Kidney tubule cell (primary cell): ENCODE measurements around the gene FOXN3.
"Not testable (repeated sequence)": the region's sequence is repeated elsewhere in the genome, so short reads cannot be mapped to it uniquely, and the experiment has no call there.

Experiments
- DNase-seq: peaks from one replicate; pipeline ENCODE4 v3.0.0-alpha.2; 2018; ENCODE audit warnings: low spot score

The FOXN3 gene

DNA sequence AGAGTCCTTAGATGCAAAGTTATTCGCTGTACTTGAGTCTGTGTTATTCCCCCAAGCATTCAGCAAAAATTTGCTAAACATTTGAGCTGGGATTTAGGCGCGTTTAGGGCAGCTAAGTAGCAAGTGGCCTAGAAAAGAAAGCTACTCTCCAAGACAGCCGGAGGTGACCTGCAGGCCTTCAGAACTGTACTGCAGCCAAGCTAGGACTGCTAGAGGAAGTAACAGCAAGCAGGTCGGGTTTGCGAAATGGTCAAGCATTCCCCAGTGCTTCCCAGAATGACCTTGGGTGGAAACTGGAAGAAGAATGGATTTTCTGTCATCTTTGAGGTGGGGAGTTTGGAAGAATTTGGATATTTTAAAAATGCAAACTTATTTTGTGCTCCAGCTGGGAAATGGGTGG, 287.5 kb downstream of the FOXN3 start:
- DNase-seq = no peak

DNA sequence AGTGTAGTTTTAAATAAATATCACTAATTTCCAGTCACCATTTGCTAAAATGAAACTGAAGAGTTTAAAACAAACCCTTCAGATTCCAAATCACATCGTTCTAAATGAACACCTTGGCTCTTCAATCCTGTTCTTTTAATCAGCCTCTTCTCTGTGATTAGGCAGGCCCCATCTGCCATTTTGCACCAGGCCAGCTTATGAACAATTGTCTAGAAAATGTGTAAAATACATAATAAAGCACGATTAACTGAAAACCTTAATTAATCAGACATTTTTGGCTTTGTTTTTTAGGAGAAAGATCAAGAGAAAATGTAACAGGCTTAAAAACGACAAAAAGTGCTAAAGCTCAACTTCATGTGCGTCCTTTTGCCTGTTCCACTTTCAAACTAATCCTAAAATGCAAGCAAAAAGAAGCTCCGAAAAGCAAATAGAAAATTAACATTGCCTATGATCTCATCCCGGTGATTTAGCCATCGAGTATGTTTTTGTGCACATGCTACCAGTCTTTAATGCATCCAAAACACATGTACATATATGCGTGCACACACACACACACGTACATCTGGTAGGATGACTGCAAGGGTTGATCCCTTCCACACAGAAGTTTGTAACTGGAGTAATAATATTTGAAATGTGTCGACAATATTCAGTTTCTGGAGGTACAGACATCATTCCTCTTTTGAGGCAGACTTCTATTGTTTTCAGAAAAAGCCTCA, 288.6 kb downstream of the FOXN3 start:
- DNase-seq = no peak

DNA sequence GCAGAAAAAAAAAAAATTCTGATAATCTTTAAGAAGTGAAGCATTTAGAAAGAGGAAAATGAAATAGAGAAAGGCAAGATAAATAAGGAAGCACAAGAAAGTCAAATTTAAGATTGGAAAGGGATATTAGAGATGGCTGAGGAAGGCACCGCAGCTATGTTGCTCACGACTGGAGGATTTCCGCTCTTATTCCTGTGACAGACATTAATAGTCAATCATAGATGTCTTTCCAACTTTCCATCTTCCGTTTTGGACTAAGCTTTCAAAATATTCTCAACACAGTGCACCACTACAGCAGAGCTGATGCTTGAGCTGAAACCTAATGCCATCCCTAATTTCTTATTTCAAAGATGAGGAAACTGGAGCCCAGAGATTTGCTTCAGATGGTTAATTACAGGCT, 290.6 kb downstream of the FOXN3 start:
- DNase-seq = no peak

DNA sequence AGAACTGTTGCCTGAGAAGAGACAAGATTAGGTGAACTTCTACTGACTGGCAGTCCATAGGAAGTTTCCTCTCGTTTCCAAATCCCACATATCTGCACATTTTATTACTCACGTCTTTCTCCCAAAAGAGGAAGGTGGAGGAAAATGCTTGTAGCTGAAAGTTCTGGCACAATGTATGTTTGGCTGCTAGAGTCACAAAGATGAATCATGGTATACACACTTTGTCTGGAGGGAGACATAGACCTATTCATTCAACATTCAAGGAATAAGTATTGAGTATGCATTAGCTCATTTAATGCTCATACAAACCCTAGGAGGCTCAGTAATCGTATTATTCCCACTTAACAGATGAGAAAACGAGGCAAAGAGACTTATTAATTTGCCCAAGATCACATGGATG, 291.8 kb downstream of the FOXN3 start:
- no peak for DNase-seq

DNA sequence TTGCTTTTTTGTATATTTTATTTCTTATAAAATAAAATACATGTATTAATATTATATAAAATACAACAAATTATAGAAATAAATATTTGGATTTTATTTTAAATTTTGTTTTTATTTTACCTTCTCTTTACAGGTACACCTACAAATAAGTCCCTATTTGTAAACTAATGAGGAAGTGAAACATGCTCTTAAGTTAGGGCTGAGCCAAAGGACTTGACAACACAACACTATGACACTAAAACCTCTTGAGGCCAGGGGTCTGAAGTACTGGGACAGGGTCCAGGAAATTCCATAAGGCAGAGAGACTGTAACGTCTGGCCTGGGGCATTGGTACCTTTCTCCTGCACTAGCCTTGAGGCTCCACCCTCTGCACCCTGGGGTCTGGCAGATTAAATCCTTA, 293.2 kb downstream of the FOXN3 start:
- no peak for DNase-seq

DNA sequence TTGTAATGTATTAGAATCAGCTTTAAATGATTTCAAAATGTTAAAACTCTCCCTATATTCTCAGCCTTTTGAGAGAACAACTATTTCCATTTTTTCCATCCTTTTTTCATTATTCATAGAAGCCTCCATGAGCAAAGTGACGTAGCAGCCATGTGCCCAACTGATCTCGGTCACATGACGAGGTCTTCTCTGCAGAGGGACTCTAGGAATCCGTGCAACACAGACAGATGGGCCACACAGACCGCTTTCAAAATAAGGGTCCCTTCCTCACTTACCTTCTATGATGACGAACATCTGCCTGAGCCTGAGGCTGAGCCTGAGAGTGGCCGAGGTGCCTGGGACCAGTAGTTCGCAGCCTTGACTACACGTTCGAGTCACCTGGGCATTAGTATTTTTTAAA, 293.8 kb downstream of the FOXN3 start:
- no peak for DNase-seq

DNA sequence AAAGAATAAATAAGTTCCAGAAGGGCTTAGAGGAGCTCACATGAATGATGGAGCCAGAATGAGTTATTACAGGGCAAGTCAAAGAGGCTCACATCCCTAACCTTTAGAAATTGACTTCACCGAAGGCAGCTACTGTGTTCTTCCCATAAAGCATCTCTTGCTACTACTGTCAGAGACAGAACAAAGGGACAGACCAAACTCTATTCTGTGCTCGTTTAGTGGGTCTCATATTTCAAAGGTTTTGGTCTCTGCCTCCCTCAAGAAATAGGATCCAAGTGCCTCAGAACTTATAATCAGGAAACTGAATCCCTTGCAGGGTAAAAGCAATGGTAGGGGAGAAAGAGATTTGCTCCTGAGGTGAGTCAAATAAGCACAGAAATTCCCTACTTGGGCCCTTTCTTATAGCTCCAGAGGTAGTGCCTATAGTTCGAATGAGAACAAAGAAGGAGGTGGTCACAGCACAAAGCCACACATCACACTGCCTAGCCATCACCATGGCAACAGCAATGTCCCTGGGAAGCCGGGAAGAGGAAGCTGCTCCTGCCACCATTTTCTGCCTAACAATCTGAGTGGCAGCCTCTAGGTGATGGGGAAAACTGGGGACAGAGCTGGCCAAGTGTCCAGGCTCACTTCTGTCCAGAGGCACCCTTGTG, 294.9 kb downstream of the FOXN3 start:
- DNase-seq = no peak

DNA sequence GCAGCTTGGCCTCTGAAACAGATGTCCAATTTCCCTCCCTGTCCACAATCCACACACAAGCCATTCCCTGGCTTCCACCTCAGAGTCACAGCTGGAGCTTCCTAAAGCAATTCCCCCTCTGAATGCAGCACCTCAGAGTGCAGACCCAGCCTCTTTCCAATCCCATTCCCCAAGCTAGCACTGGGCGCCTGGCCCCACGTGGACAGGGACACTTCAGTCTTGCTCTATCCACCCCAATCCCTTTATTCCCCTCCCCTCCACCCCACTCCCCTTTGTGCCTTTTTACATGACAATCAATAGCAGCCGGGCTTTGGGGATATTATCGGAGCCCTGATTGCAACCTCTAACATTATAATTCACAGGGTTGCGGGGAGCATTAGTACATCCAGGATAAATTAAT, 300.0 kb downstream of the FOXN3 start:
- no peak for DNase-seq

DNA sequence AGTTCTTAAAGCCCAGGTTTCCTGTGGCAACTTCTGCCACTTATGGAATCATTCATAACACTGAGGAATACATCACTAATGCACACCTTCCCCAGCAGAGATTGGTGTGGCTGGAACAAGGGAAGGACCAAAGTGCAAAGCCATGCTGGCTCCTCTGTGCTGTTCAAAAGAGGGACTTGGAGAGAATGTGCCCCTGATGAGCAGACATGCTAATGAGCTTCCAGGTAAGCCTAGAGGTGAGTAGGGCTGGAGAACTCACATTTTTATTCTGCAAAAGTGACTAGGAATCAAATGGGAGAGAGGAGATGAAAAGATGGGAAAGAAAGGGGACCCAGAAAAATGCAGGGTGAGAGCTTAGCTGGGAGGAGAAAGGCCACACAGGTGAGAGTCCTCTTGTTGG, 302.9 kb downstream of the FOXN3 start:
- DNase-seq = no peak

DNA sequence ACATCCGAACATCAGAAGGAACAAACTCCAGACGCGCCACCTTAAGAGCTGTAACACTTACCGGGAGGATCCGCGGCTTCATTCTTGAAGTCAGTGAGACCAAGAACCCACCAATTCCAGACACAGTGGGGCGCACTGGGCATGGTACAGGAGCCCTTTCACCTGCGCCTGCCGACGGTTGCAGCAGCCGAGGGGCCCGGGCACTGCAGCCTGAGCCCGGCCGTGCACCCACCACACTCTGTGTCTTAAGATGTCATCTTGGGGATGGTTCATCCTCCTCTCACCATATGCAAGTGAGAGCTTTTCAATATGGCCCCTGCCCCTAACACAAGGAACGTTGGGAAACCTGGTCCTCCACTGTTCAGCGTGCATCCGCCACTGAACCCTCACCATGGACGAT, 304.3 kb downstream of the FOXN3 start:
- no peak for DNase-seq

DNA sequence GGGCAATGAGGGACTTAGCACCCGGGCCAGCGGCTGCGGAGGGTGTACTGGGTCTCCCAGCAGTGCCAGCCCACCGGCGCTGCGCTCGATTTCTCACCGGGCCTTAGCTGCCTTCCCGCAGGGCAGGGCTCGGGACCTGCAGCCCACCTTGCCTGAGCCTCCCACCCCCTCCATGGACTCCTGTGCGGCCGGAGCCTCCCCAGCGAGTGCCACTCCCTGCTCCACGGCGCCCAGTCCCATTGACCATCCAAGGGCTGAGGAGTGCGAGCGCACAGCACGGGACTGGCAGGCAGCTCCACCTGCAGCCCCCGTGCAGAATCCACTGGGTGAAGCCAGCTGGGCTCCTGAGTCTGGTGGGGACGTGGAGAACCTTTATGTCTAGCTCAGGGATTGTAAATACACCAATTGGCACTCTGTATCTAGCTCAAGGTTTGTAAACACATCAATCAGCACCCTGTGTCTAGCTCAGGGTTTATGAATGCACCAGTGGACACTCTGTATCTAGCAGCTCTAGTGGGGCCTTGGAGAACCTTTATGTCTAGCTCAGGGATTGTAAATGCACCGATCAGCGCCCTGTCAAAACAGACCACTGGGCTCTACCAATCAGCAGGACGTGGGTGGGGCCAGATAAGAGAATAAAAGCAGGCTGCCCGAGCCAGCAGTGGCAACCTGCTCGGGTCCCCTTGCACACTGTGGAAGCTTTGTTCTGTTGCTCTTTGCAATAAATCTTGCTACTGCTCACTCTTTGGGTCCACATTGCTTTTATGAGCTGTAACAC, 305.1 kb downstream of the FOXN3 start:
- not testable (repeated sequence) for DNase-seq

DNA sequence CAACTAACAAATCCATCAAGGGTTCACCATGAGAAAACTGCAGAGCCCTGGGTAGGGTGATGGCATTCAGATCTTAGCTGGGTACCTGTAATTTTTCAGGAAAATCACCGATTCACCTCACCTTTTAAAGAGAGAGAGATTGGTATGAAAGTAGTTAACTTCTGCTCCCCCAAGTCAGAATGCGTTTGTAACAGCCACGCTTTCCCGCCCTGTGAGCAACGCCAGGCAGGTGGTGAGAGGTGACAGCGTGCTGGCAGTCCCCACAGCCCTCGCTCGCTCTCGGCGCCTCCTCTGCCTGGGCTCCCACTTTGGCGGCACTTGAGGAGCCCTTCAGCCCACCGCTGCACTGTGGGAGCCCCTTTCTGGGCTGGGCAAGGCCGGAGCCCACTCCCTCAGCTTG, 305.8 kb downstream of the FOXN3 start:
- DNase-seq = not testable (repeated sequence)

DNA sequence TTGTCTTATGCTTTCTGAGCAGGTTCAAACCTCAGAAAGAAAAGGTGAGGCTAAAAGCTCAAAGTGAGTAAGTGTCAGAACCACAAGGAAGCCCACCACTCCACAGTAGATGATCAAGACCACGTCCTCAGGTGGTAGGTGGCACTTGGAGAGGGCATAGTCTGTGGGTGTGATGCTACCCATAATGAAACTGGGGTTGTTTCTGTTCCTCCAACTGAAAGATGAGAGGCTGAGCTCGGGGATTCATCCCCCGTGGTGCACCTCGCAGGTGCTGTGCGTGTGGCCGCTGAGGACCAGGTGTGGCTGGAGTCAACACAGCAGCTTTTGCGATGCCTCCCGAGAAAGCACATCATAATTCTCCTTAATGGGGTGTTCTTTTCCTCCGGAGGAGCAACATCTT, 306.9 kb downstream of the FOXN3 start:
- DNase-seq = no peak

DNA sequence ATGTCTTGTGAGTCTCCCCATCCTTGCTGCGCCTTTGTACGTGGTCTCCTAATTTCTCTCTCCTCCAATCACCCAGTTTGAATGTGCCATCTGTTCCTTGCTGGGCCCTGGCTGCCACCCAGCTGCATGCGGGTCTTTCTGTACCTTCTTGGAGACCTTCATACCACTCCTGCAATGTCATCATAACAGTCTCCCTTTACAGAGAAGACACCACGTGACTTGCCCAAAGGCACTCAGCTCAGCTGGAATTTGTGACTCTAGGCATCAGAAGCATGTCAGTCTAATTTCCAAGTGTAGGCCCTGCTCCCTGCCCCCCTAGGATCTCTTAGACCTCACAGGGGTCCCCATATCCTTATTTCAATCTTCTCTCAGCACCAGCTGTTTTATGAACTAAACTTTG, 308.4 kb downstream of the FOXN3 start:
- no peak for DNase-seq

DNA sequence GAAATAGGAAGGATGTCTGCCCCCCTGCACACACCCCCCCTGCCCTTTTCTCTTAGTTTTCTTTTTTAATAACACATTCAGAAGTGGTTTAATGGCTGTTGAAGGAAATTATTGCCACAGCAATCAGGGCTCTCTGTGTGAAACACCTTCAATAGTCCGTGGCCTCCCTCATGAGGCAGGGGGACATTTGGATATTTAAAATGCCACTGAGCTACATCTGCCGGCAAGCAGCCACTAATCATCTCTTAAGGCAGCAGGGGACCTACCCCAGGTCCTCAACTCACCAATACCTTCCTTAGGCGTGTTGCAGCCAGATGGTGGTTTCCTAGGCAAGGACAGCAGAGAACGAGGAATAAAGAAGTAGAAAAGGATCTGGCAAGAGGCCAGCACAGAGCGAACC, 309.4 kb downstream of the FOXN3 start:
- DNase-seq = no peak
